Fibroblast of peridontal ligament (primary cell): ENCODE data around the gene ADAMTSL2.
A peak's percentile ranks its signal among the peaks of the same experiment; 100 is the strongest.

Experiments
- DNase-seq: peaks from one replicate; pipeline ENCODE4 v3.0.0-alpha.2; 2010; ENCODE audit errors: extremely low read depth

The ADAMTSL2 gene

DNA sequence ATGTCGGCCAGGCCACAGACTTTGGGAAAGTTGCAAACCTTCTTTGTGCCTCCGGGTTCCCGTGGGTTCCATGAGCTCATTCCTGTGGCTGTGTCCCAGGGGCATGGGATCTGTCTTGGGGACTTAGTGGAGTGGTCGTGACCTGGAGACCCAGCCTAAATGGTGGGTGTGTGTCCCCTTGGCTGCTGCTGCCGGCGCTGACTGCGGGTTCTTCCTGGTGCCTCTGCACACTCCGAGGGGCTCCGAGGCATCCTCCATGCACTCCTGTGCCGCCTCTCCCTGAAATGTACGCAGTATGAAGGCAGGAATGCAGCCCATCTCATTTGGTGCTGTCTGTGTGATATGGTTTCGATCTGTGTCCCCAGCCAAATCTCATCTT, 34.6 kb upstream of the ADAMTSL2 start:
- no peak for DNase-seq

DNA sequence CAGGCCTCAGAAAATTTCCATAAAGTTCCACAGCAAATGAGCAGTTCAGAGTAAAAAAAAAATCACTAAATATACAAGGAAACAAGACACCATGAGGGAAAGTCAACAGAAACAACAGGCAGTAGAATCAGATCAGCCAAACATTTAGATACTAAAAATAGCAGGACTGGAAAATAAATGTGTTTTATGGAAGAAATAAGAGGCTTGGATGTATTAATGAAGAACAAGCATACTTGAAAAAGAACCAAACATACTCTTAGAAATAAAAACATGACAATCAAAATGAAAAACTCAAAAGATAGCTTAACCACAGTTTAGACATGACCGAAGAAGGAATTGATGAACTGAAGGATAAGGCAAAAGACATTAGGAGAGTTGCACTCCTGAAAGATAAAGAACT, 32.4 kb upstream of the ADAMTSL2 start:
- DNase-seq, result no peak

DNA sequence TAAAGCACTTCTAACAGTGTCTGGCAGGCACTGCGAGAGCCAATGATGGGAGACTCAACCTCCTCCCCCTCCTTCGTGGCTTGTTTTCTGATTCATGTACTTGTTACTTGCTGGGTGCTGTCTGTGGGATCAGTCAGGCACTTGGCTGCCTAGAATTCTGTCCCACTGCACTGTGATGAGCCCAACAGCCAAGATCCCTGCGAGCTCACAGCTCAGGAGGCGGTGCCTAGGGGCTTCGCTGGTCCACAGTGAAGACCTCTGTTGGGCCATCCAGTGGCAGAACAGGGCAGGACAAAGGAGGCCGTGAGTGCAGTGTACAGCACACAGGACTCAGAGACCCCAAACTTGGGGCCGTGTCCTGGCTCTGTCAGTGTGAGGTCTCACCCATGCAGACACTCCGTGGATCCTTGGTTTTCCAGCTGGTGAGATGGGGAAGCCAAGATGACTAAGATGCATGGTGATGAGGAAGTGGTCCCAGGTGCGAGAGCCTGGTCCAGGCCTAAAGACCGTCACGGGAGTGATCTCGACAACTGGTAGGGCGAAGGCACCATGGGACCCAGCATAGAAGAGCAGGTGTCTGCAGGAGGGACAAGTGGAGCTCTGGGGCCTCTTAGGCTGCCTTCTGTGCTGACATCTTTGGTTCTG, 29.2 kb upstream of the ADAMTSL2 start:
- DNase-seq, result peak; percentile 8

DNA sequence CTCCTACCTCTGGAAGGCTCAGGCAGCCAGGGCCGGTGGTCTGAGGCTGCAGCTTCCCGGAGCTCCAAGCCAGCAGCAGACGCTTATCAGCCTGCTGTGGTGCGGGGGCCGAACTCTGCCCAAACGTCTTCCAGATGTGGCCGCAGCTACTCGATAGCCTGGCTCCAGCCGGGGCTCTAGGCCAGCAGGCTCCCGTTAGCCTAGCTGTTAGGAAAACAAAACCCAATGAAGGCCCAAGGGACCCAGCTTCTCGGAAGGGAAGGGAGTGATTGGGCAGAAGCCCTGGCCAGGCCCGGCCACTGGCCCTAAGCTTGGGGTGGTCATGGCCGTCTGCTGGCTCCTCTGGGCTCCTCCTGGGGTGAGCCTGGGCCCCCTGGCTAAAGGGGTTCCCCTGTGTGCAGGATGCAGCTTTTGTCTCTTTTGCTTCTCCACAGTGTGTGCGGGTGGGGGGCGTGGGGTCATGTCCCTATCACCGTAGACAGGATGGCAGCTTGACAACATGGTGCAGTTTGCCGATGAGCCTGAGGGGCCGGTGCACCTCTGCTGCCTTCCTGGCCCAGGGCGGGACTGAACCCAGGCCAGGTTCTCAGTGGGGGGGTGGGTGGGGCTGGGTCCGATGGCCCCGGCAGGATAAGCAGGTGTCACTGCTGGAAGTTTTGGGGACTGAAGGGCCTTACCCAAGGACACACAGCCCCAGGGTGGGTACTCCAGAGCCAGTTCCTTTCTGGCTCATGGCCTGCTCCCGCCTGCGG, 28.4 kb upstream of the ADAMTSL2 start:
- peak; percentile 93 for DNase-seq

DNA sequence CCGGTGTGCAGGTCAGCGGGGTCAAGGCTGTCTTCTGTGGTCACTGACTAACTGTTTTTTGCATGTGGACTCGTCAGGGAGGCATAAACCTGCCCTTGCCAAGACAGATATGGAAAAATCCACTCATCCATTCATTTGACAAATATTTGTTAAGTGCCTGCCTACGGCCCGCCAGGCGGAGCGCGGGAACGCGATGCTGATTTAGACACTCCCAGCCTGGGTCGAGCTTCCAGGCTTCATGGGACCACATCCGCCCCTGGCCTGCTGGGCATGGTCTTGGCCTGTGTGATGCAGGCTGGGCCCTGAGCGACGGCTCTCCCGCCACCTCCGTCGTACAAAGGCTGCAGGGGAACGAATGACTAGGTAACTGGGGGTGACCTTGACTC, 27.9 kb upstream of the ADAMTSL2 start:
- DNase-seq, result peak; percentile 84

DNA sequence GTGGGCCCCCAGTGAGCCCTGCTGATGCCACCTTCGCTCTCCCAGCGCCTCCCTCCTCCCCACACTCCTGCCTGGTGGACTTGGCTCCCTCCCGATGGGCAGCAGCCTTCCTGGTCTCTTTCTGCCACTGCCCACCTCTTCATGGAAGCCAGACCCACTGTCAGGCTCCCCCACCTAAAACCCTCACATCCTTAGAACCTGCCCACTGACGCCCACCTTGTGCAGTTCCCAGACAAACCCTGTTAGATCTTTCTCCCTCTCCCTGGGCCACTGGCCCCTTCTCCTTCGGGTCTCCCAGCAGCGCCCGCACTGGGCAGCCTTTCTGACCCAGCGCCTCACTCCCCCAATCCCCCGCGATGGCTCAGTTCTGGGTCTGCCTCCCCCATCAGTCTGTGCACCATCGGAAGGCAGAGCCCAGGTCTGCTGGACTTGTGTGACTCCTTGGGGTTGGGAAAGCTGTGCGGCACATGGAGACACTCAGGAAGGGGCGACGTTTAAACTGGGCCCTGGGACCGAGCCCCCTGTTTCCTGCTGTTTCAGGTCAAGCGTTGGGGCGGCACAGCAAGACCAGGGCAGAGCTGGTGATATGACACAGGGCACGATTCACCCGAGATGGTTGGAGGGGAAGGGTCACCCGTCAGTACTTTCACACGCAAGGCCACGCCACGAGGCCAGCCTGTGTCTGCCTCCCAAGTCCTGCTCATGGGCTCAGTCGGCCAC, 27.1 kb upstream of the ADAMTSL2 start:
- no peak for DNase-seq

DNA sequence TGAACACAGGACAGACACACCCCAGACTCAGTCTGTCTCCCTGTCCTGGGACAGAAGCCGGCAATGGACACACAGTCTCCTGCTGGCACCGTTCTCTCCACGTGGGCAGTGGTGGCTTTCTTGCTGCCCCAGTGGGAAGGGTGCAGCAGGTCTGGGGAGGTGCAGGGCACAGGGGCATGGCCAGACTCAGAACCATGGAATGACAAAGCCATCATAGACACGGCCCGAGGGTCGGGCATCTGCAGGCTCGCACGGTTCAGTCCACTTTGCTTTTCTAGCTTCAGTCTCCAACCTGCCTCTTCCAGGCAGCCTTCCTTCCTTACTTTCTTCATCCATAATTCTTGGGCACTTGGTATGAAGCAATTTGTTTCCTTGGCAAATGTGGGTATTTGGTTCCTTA, 26.5 kb upstream of the ADAMTSL2 start:
- DNase-seq, result no peak

DNA sequence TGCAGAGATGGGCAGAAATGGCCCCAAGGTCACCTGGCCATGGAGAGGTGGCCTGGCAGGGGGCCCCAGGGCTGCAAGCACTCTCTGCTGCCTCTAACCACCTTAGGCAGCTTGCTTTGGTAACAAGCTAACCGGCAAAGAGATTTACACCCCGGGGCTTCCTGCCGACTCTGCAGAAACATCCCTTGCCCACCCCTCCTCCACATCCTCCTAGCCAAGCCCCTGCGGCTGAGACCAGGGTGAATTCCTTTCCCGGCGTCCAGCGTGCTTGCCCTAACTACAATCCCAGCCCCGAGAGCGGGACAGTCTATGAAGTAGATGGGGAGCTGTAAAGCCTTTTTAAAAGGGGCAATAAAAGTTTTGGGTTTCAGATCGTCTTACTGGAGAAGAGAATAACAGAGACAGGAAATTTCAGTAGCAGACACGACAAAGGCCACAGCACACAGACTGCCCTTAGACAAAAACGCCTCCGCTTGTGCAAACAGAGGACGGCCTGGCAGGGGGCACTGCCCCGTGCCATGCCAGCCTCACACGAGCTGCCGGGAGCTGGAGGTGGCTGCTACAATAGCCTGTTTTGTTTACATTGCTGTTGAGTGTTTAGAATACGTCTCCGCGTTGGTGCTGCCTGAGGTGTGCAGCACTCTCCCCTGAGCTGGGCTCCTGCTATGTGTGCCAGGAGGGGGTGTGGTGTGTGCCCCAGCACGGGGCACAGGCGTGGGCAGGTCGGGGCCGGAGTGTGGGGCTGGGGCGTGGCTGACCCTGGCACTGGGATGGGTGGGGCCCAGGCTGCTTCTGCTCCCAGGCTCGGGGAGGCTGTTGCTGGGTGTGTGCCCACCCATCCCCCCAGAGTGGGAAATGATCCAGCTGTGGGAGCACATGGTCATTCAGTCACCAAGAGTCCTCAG, 25.1 kb upstream of the ADAMTSL2 start:
- no peak for DNase-seq

DNA sequence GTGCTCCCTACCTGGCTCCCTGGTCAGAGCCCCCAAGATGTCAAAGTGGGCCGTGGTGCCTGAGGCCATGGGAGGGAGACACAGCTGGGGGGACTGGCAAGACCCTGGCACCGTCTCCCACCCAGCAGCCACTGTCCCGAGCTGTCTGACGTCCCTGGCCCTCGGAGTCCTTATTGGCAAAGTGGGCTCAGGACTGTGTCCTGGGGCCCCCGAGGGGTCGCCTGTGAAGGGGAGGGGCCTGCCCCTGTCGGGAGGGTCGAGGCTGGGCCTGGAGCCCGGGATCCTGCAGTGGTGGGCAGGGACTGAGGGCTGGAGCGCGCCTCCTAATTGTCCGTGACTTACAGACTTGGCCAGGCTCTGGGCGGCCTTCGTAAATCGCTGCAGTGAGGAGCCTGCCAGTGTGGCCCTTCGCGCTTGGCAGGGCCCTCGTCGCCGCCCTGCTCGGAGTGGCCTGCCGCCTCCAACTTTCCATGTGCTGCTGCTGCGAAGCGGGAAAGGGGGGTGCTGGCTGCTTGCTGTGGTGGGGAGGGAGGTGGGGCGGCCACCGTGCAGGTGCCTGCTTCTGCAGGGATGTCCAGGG, 23.5 kb upstream of the ADAMTSL2 start:
- DNase-seq, result no peak

DNA sequence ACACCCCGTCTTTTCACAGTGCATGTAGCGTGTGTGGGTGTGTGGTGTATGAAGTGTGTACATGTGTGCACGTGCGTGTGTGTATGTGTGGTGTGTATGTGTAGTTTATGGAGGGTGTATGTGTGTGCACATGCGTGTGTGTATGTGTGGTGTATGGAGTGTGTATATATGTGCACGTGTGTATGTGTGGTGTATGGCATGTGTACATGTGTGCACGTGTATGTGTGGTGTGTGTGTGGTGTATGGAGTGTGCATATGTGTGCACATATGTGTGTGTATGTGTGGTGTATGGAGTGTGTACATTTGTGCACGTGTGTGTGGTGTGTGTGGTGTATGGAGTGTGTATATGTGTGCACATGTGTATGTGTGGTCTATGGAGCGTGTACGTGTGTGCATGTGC, 22.9 kb upstream of the ADAMTSL2 start:
- DNase-seq, result no peak

DNA sequence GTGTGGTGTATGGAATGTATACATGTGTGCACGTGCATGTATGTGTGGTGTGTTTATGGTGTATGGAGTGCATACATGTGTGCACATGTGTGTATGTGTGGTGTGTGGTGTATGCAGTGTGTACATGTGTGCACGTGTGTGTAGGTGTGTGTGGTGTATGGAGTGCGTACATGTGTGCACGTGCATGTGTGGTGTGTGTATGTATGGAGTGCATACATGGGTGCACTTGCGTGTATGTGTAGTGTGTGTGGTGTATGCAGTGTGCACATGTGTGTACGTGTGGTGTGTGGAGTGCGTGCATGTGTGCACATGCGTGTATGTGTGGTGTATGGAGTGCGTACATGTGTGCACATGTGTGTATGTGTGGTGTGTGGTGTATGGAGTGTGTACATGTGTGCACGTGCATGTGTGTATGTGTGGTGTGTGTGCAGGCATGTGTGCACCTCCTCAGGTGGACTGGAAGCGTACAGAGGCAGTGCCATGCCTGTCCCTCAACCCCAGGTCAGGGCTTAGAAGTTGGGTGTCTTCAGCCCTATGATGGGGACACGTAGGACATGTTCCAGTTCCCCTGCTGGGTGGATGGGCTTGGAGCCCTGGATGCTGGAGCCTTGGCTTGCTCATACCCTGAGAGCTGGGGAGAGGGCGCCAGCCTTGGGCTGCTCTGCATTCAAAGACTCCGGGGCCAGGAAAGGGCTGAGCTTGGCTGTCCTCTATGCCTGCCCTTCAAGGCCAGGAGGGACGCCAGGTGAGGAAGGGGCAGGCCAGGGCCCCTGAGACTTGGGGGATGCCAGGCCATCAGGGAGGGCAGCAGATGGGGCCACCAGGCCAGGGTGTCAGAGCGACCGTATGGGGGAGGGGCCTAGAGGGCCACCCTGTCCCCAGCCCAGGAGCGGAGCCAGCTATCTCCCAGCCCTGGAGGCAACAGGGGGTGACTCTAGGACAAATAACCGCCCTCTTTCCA, 22.0 kb upstream of the ADAMTSL2 start:
- DNase-seq, result no peak

DNA sequence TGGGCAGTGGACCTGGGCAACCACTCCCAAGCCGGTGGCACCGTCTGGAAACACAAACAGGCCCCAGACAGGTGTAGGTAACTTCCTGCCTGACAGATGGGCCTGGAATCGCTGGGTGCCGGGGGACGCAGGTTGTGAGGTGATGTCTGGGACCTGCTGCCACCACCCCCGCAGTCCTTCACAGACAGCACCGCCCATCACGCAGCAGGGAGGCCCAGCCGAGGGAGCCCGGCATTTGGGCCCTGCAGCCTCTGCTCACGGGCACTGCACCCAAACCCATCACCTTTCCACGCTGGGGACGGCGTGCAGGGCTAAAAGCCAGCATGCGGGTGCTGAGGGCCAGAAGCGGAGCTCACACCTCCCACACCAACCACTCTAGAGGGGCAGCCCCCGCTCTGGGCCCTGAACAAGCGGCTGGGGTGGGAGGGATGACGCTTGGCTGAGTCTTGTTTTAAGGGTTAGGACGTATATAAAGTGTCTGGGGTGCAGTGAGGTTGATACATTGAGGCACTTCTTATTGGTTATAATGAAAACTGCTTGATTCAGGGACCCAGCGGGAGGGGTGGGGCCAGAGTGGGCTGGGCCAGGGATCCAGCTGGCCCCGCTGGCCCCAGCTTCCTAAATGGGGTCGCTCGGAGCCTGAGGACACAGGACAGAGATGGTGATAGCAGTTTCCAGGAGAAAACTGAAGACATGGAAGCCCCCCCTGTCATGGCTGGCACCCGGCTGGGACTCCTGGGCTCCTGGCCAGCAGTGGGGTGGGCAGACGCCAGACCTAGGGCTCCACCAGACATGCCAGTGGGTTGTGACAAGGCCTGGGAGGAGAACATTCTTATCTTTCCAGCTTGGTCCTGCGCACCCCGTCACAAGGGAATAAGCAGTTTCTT, 21.0 kb upstream of the ADAMTSL2 start:
- DNase-seq, result no peak

DNA sequence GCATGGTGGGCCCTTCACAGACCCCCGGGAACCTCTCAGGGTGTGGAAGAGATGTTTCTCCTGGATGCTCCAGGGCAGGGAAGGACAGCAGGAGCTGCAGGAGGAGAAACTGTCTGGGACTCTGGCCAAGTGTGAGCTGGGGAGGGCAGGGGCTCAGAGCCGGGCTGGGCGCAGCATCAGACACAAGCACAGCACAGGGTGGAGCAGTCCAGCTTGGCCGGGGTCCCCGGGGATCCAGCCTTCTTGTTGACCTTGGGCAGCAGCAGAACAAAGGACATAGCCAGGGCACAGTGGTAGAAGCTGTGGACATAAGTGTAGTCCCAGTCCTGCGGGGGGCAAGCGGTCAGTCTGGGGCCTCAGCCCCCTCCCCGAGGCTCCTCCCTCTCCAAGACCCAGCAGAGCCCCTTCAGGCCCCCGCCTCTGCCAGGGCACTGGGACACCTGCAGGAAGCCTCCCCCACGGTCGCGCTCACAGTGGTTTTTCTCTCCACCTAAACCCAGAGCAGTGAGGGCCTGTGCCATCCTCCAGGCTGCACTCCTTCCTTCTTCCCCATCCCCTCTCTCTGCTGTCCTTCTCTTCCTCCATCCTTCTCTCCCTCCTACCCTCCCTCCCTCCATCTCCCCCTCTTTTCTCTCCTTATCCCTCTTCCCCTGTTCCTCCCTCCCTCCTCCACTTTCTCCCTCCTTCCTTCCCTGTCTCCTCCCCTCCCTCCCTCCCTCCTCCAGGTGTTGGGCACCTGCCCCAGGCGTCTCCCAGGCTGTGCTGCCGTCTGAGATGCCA, 19.9 kb upstream of the ADAMTSL2 start:
- no peak for DNase-seq

DNA sequence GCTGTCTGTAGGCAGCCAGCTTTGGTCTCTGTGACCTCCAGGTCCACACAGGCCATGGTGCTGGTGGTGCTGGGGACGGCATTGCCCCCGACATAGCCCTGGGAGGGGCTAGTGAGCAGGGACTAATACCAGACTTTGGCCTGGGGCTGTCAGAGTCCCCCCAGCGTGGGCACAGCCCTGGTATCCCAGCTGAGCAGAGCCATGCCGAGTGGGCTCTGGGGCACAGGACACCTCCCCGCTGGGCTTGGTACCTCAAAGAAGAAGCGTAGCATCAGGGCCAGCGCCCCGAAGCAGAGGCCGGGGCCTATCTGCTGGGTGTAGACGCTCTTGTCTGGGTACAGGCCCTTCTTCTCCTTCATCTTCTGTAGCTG, 19.3 kb upstream of the ADAMTSL2 start:
- no peak for DNase-seq

DNA sequence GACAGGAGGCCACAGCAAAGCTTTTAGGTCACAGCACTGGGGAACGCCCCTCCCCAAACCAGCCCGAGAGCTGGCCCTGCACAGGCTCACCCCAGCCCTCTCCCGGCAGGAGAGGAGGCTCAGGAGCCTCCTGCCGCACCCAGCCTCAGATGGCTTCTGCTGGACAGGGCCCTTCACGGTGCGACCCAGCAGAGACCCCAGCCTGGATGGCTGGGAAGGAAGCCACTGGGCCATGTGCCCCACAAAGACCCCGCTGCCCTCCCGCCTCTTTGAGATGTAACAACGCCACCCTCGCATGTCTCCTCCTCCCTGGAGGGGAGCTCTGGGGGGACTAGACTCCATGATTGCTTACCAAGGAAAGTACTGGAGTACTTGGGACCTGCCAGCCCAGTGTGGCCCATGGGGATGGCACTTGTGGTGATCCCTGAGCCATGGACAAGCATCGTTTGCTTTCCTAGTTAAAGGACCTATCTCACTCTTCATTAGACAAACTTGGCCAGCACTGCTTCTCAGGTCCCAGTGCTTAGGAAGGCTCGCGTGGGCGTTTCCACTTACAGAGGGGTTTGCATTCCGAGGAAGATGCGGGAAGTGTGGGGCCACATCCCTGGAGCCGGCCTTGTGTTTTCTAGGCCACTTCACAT, 18.8 kb upstream of the ADAMTSL2 start:
- DNase-seq, result no peak

DNA sequence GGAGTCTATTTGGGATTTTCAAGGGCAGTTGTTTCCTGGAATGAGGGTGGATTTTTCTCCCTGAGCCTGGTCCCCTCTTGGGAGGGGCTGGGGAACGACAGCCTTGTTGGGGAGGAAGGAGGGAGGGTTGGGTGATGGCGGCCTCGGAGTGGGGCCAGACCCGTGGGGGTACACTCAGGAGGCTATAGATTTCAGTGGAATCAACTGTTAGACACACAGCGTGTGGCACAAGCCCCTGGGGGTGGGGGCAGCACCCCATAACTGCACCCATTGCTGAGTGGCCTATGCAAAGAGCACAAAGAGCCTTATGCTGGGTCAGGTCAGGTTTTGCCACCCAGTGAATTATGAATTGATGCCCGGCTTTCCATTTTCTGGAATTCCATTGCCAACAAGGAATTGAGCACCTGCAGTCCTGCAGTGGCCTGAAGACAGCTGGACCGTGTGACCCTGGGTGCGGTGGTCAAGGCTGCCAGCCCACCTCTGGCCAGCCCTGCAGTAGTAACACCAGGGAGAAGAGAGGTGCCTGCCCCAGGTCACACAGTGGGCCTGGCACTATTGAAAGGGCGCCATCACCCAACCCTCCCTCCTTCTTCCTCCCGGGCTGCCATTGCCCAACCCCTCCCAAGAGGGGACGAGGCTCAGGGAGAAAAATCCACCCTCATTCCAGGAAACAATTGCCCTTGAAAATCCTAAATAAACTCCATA, 18.1 kb upstream of the ADAMTSL2 start:
- DNase-seq, result no peak

DNA sequence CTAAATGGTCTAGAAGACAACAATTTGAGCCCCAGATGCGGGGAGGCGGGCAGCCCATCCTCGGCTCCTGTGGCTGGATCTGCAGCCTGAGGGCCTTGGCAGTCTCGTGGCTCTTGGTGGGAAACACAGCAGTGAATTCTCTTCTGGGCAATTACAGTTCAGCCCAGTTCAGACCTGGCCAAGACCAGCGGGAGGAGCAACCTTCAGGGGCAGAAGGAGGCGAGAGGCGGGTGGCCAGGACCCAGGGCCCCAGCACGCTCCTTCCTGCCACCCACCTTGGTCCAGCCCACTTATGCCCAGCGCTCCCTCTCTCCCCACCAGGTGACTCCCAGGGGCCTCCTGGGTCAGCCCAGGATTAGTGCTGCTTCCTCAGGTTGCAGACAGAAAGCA, 17.5 kb upstream of the ADAMTSL2 start:
- no peak for DNase-seq

DNA sequence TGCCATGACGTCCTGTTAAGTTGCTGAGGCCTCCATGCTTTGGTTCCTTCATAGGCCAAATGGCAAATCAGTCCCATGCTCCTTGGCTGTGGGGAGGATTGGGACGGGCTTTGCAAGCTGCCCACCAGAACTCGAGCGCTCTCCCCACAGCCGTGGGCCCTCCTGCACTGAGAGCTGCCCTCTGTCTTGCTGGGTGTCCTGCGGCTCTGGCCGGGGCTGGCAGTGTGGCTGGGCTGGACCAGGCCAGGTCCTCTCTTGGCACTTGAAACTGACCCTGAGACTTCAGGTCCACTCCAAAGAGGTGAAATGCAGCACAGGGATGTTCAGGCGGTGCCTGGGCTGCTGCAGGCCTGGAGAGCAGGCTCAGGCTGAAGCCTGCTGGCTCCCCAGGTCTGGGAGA, 16.8 kb upstream of the ADAMTSL2 start:
- DNase-seq, result no peak
